Stimulated activated CD8-positive, alpha-beta memory T cell treated with anti-CD3 and anti-CD28 coated beads, Interleukin-15, amount 100 ng/mL, for 48 hours (primary cell): ENCODE results near the gene CSAD.
A peak's percentile ranks its signal among the peaks of the same experiment; 100 is the strongest.

ENCODE experiments used
- DNase-seq, 2 donors: peaks; one replicate each; pipeline ENCODE4 v3.0.0-alpha.2; 2020; ENCODE audit warnings: low read depth in 2 of 2

The CSAD gene

DNA sequence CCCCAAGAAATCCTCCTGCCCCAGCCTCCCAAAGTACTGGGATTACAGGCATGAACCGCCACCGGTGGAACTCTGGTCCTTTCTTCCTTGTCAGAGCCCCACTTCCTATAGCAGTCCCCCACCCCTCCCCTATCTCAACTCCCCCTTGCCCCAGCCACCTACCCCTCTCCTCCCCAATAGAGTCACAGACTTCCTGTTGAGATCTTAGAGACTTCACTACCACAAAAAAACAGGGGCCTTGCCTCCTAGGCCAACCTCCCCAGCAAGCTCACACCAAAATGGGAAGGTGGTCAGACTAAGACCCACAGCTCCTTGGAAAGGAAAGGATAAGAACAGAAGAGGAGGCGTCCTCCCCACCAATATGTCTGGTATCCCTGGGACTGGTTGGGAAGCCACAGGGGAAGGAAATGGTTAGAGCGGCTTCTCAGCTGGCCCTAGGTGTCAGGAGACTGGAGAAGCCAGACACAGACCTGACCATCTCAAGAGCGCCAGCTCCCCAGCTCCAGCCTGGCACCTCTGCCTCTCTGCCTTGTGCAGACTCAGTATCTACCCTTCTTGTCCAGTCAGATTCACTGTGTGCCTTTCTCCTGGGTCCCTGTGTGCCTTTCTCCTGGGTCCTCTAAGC lies 17.9 kb upstream of the CSAD start:
- DNase-seq: no peak

DNA sequence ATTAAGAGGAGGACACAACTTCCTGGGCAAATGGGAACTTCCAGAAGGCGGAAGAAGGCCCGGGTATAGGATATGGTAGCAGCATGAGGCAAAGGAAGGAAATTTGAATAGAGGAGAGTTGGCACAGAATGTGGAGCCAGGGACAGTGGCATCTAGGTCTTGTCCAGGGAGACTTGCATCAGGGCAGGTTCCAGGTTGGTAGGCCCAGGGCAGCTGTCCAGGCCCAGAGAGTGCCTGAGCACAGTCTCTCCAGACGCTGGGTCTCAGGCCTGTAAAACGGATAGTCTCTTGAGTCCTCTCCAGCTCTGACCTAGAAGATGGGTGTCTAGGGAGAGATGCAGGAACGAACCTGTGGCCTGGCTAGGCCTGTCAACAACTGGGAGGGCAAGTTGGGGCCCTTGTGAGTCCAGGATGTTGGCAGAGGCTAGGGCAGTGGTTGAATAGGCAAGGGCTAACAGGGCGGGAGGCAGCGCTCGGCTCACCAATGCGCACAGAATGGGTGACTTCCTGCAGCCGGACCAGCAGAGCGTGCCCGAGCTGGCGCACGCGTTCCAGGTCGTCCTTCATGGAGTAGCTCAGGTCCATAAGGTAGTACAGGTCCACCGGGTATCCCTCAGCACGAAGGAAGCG lies 16.4 kb upstream of the CSAD start:
- no peak for DNase-seq

DNA sequence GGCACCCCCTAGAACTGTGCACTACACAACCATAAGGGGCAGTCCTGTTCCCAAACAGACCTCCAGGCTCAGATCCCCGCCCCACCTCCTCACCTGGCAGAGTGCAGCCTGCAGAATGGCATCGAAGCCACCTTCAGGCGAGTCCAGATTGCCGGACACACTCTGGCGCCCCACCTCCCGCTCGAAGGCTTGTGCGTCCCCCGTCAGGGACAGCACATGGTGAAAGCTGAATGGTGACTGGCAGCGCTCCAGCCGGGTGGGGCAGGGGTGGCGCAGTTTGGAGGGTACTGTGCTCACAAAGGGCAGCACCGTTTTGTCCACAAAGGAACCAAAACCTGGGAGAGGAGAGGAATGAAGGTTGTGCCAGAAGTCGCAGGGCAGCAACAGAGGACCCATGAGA lies 15.8 kb upstream of the CSAD start:
- no peak for DNase-seq

DNA sequence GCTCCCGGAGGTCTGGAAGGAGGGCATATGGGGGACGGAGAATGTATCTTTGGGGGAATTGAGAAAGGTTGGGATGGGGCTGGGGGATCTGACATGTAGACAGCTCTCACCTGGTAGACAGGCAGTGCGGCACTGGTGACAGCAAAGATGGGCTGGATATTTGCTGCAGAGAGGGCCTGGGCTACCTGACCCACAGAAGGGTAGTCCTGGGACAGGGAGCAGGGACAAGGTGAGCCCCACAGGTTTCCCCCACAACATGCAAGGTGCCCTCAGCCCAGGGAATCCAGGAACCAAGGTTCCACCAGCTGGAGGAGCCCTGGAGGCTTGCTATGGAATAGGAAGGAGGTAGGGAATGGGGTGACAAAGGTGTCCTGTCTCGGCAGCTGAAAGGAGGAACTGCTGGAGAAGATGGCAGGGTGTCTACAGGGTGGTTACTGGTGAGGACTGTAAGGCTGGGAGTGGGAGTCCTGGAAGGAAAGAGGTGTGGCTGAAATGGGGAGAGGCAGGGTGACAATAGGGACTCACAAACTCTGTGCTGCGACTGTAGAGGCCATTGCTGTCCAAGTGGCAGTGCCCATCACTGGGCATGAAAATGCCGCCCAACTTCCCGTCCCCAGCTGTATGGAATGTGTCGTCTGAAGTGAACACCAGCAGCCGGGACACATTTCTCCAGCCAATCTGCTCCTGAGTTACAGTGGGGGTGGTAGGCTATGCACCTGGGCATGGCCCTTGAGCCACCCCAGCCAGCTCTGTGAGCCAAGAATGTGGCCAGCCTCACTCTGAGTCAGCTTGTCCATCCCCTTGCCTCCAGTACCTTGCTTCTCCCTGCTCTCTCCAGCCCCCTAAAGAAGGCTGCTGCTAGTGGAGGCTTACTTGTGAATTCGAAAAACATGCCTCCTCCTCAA lies 15.0 kb upstream of the CSAD start:
- DNase-seq: no peak

DNA sequence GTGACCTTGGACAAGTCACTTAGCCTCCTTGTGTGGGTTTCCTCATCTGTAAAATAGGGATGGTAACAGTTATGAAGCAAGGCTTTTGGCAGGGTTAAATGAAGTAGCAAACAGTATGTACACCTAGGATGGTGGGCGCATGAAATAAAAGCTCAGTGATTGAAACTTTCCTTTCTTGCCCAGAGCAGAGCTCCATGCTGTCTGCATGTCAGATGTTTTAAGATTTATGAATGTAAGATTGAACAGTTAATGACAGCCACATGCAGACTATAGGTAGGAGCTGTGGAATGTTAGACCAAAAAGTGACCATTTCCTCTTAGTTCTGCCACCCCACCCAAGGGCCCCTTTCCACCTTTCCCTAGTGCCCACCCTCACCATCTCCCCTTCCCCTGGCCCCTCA lies 14.2 kb upstream of the CSAD start:
- no peak for DNase-seq

DNA sequence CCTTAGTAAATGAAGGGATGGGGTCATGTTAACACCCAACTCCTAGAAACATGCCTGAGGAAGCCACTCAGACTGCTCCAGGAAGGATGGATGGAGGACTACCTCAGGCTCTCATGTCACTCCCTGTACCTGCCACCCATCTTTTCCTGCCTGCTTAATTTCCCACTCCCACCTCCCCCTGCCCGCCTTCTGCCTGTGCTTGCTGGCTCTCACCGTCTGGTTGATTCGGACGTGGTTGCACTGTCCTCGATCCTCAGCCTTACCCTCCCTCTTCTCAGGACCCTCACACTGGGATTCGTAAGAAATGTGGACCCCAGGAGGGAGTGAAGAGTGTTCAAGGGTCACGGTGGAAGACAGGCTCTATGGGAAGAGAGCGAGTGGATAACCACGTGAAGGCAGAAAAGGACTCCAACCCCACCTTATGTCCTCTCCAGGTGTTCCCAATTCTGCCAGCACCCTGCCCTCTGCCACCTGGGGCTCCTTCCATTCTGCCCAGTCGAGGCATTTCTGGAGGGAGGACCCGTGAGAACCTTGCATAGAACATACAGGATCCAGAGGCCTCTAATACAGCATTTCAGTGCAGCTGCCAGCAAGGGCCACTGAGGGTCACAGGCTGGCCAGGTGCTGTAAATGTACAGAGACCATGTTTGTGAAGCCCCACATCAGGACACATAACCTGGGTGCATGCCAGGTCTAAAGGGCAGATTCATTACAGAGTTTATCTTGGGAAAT lies 13.4 kb upstream of the CSAD start:
- no peak for DNase-seq

DNA sequence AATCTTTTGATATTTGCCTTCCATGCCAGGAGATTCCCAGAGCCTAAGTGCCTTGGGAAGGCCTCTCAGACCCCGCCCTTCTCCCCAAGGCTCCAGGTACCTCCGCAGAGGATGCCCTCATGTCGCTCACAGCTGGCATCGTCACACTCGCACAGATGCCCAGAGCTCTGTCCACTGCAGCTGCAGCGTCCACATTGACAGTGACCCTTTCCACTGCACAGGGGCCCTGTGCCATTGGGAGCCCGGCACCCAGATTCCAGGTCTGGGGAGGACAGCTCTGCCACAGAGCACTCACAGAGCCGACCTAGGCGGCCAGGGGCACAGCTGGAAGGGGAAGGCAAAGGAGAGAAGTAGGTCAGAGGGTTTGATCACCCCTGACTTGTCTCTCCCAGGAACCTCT lies 12.3 kb upstream of the CSAD start:
- no peak for DNase-seq

DNA sequence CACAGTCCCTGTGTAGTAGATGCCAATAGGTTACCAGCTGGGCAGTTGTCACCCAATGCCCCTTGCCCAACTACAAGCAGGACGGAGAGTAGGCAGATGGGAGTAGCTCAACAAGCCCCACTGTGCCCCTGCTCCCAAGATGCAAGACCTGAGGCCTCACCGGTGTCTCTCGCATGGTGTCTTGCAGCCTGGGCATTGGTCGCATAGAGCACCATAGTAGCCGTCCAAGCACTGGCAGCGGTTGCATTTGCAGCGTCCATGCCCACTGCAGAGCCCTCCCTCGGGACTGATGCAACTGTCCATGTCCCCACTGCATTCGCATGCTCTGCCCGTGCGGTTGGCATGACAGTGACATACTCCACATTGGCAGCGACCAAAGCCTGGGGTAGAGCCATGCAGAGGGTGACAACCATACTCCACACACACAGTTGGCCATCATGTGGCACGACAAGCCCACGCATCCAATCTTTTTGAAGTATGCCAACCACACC lies 11.9 kb upstream of the CSAD start:
- DNase-seq: no peak

DNA sequence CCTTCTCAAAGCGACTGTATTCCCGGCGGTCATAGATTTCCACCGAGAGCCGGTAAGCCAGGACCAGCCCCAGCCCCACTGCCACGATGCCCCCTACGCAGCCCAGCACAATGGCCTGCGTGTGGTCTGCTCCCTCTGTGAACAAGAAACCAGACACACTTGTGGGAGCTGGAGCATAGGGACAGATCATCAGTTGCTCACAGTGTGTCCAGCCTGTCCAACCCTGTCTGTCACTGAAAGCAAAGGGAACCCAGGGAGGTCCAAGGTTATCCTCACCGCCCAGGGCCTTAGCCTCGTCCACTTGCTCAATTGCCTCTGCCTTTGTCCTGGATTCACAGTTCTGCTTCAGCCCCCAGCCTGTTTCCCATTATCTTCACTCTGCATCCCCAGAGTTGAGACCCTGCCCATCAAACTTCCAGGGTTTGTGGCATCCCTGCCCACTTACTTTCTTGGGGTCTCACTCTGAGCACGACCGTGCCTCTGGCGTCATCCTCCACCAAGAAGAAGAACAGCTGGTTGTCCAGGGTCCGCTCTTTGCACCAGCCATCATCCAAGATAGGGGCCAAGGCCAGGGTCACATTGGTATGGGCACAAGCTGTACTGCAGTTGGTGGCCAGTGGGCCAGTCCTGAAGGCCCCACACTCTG lies 11.3 kb upstream of the CSAD start:
- DNase-seq: no peak

DNA sequence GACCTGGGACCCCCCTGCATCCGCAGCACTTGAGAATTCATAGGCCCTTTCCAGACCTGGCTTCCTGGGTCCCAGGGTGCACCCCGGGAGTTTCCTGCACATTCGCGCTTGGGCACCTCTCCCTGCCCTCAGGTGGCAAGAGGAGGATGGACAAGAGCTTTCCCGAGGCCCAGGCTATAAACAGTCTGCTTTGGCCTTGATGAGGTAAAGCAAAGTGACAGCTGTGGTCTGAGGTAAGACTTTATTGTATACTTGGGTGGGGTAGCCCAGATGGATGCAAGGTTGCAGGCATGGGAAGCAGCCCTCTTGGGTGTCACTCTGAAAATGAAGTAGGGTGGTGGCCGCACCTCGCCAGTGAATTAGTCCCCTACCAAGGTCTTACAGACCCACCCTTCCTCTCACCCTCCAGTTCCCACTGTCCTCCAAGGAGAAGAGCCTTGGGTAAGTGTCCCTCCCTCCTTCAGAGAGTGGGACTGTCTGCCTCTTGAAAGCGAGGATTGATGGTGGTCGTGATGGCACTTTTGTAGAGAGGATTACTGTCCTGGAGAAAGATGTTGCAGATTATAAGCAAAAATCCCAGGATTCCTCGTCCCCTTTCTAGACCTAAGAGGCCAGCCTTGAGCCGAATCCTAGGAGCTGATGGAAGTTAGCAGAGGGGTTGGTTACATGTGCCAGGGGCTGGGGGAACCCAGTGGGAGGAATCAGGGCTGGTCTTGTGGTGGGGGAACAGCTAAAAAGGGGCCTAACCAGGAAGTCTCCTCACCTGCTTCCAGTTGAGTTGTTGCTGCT lies 10.6 kb upstream of the CSAD start:
- no peak for DNase-seq

DNA sequence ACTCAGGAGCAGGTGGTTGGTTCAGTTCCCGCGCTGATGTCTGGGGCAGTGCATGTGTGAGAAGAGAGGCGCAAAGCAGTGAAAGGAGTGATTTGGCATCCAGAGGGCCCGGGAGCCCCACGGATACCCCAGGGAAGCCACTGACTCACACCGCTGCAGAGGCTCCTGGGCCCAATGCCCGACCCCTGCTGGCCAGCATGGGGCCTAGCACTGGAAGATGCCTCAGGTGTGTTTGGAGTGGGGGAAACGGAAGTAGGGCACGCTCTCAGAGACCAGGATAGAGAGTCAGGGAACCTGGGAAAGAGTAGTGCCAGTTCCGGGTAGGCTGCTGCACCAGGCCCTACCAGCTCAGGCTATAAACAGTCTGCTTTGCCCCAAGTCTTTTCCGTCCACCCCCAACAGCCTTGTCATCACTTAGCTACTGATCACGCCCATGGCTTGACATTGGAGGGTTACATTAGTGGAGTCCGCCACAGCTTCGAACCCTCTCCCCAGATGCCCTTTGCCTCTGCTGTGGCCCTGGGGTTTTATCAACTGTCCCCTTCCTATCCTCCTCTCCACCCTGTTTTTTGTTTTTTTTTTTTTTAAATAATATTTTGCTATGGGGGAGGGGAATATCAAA lies 9.5 kb upstream of the CSAD start:
- peak in 1 of 2 donors; percentile 28 for DNase-seq

DNA sequence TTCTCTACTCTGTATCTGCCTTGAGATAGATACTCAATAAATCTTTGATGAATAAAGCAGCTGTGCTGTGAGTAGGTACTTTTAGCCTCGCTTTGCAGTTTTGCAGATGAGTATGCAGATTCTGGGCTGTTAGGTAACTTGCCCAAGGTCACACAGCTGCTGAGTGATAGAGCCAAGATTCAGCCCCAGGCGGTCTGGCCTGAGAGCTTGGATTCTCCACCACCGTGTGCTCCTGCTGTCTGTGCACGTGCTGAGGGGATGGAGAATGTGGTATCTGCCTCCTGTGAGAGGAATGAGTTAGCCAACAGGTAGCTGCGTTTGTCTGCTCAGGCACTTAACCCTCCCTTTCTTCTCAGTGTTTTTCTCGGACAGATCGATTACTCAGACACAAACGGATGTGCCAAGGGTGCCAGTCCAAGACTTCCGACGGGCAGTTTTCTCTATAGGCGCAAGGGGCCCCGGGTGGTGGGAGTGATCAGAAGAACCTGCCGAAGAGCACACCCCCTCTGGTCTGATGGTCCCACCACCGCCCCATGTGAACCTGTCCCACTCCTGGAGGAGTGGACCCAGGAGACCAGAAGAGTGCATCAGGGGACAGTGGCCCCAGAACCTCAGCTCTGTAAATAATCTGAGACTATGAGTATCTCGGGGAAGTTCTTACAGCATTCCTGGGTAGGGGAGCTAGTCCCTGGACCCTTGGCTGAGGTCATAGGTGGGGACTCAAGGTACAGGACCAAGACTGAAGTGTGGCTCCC lies 6.6 kb upstream of the CSAD start:
- DNase-seq: no peak

DNA sequence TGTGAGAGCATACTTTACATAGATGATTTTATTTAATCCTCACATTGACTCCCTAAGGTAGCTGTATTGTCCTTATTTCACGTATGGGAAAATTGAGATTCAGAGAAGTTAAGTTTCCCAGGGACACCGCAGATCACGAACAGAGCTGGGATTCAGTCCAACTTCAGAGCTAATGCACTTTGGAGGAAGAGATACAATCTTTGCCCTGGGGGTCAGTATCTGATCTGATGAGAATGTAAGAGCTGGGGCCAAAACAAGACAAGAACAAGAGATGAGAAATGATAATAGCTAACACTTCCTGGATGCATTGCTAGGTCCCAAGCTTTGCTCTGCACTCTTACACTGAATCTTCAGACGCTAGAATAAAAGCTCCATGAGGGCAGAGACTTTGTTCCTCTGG lies 6.0 kb upstream of the CSAD start:
- no peak for DNase-seq

DNA sequence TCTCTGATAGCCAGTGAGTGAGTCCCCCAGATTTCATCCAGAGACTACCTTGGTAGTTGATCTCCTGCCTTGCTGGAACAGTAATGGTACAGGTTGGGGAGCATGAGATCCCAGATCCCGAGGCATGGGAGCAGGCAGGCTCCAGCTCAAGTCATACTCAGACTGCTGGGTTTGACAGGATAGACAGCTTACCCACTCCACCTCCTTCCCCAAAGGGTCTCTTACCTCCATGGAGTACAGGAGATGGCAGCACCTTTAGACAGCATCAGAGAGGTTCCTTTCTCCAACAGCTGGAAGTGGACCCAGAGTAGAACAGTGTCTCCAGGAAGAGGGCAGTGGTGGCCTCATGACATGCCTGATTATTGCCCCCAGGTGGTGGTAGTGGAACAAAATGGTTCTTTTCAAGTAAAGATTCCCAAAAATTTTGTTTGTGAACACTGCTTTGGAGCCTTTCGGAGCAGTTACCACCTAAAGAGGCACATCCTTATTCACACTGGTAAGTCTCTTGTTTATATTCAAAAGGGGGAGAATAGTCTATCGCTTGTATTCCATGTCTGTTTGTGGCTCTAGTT lies 4.9 kb upstream of the CSAD start:
- DNase-seq: no peak

DNA sequence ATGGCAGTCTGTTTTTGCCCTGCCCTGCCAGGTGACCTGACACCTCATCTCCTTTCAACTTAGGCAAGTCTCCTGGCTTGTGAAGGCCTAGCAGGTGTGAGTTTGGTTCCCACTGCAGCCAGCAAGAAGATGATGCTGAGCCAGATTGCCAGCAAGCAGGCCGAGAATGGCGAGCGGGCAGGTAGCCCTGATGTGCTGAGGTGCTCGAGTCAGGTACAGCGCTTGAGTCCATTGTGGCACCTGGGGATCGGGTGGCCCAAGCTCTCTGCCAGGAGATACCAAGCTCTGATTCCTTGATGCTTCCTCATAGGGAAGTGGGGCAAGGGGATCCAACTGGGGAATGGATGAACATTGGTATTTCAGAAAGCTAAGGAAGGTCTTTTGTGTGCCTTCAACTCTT lies 4.1 kb upstream of the CSAD start:
- DNase-seq: no peak

DNA sequence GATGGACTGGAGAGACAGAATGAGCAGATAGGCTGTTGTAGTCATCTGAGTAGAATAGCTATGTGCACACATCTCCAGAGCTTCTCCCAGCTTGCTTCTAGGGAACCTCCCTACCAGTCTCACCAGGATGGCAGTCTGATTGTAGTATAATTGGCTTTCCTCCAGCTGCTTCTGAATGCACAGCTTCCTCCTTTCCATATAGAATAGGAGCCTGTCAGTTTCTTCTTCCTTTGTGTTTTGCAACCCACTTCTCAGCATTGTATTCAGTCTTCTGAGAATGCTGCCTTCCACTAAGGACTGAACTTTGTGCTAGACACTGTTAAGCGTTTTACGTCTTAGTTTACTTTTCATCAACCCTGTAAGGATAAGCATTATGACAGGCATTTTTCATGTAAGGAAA lies 2.2 kb upstream of the CSAD start:
- no peak for DNase-seq

DNA sequence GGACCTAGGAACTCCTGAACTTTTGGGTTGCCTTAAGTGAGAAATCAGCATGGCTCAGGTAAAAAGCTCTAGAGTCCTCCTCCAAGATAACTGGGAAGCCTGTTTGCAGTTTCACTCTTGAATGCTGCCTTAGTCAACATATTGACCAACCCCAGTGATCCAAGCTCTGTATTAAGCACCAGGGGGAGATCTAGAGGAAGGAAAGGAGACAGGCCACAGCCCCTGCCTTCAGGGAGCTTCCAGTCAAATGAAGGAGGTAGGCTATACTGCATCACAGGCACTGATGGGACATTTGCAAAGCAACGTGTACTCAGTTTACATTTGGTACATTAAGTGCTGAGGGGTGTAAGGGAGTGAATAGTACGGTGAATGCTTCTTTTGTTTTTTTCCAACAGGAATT lies 1.2 kb upstream of the CSAD start:
- no peak for DNase-seq

DNA sequence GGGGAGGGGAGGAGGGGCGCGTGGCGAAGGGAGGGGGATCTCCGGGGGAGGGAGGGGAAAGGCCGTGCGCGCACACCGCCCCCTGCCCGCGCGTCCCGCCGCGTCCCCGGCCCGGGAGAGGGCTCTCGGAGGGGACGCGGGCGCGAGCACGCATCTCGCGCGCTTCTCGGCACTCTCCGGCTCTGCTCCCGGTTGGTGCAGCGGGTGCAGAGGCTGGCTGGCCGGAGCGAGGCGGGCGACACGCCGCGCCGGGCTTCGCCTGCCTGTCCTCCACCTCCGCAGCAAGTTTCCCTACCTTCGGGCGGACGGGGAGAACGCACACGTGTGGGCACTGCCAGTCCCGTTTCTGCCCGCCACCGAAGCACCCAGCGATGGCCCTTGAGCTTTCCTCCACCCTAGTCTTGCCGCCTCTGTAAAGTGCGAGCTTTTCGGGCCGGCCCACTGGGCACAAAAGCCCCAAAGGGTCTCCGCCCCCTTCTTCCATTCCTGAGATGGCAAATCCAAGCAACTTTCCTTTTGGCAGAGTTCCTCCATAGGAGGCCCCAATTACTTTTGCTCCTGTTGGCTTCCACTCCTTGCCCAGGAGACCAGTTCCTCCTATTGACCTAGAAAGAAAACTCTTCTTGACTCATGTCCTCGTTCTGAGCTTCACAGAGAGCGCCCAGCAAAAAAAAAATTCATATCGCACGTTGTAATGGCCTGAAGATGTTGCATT lies 363 bp upstream of the CSAD start:
- peak; percentile 67 to 72 for DNase-seq
